Suppressor macrophage treated with lipopolysaccharide for 4 hours (primary cell): ENCODE data around the gene SRR.

ENCODE experiments used
- DNase-seq: peaks from one replicate; pipeline ENCODE4 v3.0.0-alpha.2; 2020

The SRR gene

DNA sequence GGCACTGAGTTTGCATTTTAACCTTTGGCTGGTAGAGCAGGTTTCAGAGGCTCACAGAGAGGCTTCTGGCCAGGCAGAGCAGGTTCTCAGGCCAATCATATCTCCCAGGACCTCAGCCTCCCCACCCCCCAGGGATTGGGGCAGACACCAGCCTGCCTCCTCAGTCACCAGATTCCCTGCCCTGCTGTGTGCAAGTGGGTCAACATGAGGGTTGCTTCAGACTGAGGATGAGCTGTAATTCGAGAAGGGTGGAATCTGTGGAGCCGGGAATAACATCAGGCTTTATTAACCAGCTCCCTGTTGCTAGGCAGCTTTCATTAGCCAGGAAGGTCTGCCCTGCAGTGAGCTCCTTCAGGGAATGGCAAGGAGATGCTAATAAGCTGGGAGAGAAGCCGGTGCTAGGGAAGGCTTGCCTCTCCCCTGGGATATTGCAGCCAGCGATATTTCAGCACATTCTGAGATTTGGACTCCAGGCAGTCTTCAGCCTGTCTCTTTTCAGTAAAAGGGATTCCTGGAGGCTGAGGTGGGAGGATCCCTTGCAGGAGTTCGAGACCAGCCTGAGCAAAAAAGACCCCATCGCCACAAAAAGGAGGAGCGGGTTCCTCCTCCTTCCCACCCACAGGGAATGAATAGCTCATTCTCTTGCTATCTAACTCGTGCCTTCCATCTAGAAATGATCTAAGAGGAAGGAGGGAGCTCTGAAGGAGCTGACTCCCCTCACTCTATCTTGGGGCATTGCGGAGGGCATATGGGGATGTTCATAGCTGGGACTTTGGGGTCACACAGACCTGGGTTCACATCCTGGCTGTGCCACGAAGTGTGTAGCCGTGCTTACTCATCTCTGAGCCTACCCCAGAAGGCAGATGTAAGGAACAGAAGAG is 44.3 kb downstream of the SRR start:
- DNase-seq = no peak

DNA sequence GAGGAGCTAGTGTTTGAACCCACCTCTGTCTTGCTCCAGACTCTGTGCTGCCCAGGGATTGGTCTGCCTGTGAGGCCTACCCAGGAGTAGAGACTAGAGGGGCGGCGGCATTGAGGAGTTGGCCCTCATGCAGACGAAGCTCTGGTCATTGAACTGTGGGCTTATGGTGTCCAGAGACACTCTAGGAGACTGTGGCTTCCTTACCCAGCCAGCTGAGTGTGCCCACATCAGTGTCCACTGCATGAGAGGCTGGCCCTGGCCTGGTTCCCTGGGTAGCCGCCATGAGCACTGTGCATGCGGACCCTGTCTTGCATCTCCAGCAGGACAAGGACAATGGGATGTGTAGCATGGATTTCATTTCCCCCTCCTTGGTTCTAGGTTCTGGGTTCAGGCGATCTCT is 47.5 kb downstream of the SRR start:
- no peak for DNase-seq

DNA sequence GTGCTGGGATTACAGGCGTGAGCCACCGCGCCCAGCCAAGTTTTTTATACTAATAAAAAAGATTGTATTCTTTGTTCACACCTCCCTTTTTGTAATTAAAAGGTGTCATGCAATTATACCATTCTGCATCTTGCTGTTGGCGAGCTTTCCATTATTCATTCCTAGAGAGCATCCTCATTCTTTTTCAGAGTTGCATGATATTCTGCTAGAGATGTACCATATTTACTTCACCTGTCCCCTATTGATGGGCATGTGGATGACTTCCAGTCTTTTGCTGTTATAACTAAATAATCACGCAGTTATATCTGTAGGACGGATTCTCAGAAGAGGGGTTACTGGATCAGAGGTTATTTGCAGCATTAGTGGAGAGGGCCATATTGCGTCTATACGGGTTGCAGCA is 50.6 kb downstream of the SRR start:
- no peak for DNase-seq

- DNase-seq = no peak
These were observed 53.5 kb downstream of the SRR start for GRCh38 chr17:2357237-2357636.

DNA sequence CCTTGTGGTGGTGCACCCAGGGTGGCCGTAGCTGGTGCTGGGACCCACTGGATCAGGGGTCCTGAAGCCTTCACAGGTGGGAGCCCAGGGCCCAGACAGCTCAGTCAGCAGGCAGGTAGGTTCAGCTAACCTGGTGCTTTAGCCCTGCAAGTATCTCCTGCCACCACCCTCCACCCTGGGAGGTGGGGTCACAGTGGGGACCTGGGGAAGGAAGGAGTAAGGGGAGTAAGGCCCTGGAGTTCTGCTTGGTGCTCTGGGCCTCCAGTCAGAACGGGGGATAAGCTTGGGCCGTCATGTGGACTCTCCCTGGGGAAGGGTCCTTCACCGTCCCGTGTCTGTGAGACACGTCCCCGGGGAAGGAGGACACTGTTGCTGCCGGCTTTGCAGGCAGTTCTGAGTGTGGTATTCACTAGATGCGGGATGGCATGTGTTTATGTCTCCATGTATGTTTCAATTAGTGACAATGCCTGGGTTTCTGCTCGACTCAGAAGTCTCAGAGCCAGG is 54.2 kb downstream of the SRR start:
- no peak for DNase-seq

- no peak for DNase-seq
These were observed 57.4 kb downstream of the SRR start for GRCh38 chr17:2361010-2361760.

DNA sequence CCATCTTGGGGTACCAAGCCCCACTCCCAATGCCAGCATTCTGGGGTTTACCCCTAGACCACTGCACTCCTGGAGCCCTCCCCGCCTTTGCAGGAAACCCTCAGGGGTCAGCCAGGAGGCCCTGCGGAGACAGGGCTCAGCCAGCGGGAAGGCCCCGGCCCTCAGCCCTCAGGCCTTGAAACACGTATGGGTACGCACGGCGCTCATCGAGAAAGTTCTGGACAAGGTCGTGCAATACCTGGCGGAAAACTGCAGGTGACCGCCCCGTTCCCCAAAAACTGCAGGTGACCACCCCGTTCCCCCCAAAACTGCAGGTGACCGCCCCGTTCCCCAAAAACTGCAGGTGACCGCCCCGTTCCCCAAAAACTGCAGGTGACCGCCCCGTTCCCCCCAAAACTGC is 58.3 kb downstream of the SRR start:
- DNase-seq = no peak

- DNase-seq = no peak
These were observed 58.7 kb downstream of the SRR start for GRCh38 chr17:2362416-2362815.

GRCh38 chr17:2362881-2363280 is 59.1 kb downstream of the SRR start:
- no peak for DNase-seq

- DNase-seq = no peak
These were observed 59.6 kb downstream of the SRR start for GRCh38 chr17:2363318-2363717.

GRCh38 chr17:2363851-2364762 is 60.4 kb downstream of the SRR start:
- no peak for DNase-seq

DNA sequence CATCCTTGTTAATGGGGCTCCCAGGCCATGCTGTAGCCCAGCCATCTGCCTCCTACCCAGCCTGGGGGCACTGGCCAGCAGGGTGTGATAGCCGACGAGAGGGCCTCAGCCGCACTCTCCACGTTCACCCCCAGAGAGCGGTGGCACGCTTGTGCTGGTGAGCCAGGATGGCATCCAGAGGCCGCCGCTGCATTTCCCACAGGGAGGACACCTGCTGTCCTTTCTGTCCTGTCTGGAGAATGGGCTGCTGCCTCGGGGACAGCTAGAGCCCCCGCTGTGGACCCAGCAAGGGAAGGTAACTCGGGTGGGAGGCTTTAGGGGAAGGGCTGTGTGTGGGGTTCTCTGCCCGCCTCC is 61.0 kb downstream of the SRR start:
- DNase-seq = no peak

GRCh38 chr17:2365132-2365531 is 61.4 kb downstream of the SRR start:
- no peak for DNase-seq

GRCh38 chr17:2366747-2367494 is 63.2 kb downstream of the SRR start:
- DNase-seq = no peak

DNA sequence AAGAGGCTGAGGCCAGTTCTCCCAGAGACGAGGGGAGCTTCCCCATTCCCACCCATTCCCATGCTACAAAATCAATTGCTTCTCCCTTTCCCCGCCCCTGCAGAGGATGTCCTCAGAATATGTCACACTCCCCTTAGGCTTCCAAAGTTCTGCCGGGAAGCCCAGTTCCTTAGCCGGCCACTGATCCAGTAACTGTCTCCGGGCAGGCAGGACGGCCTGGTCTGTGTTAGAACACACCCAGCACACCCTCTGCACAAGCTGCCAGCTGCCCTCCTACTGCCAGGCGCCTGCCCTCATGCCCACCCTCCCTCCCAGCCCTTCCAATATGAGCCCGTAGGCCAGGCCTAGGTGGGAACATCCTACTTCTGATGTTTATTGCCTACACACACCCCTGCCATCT is 64.6 kb downstream of the SRR start:
- DNase-seq = no peak

GRCh38 chr17:2369039-2369438 is 65.3 kb downstream of the SRR start:
- no peak for DNase-seq

DNA sequence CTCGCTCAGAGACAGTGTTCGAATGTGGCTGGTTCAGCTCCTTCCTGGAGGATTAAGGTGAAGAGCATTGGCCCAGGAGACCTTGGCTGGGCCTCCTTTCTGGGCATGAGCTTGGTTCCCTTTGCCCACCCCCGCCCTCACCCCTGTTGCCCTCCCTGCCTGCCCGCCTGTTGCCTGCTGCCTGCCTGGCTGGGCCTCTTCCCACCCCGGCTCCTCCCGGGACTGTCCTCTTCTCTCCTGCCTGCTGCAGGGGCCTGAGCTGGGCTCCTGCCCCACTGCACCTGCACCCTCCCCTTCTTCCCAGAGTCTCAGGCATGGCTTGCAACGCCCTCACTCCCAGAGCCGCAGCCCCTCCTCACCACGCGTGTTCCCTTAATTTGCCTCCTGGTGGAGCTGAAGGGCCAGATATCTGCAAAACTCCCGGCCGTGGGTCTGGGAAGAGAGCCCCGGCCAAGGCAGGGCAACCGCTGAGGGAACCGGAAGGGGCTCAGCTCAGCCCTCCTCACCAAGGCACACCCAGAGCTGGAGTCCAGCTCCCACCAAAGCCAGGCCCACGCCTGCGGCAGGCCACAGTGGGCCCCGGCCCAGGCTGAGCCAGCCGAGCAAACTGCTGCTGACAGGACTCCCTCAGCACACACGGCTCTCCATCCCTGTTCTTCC is 65.9 kb downstream of the SRR start:
- no peak for DNase-seq

DNA sequence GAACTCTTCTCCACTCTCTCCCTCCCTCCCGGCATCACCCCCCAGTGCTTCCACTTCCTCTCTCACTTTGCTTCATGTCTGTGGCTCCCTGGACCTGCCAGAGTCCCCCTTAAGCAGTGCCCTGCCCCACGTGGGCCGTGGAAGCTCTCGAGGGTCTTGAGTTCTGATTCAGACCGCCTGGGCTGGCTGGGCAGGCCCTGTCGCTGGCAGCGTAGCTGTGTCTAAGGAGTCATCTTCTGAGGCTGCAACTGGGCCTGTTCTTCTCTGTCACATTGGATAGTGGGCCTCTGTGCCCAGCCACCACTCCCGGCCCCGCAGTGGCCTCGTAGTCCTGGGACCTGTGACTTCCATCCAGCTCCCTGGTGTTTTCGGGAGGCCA is 66.5 kb downstream of the SRR start:
- no peak for DNase-seq

- no peak for DNase-seq
These were observed 67.7 kb downstream of the SRR start for GRCh38 chr17:2371183-2372130.

- no peak for DNase-seq
These were observed 68.4 kb downstream of the SRR start for GRCh38 chr17:2372180-2372579.

- DNase-seq = no peak
These were observed 68.9 kb downstream of the SRR start for GRCh38 chr17:2372681-2373080.
